ENCODE results near the gene STRN.

STRN gene

GRCh38 chr2:36823862-36824261 lies 142.5 kb downstream of the STRN start:
- no peak for DNase-seq (ENCODE audit: low read depth)
- TF ChIP-seq CTCF (IDR thresholded peaks at IDR 0.05; ENCODE audit: control insufficient read depth, insufficient read depth, low read depth, low read length, missing control alignments): no peak
- no peak overlapping the region for H3K4me3 ChIP-seq (ENCODE audit: control insufficient read depth, low read depth, low read length)

GRCh38 chr2:36820942-36821605 lies 145.3 kb downstream of the STRN start:
- TF ChIP-seq CTCF (IDR thresholded peaks at IDR 0.05; ENCODE audit: control insufficient read depth, insufficient read depth, low read depth, low read length, missing control alignments): no peak
- no peak for DNase-seq (ENCODE audit: low read depth)
- no peak overlapping the region for H3K4me3 ChIP-seq (ENCODE audit: control insufficient read depth, low read depth, low read length)

DNA sequence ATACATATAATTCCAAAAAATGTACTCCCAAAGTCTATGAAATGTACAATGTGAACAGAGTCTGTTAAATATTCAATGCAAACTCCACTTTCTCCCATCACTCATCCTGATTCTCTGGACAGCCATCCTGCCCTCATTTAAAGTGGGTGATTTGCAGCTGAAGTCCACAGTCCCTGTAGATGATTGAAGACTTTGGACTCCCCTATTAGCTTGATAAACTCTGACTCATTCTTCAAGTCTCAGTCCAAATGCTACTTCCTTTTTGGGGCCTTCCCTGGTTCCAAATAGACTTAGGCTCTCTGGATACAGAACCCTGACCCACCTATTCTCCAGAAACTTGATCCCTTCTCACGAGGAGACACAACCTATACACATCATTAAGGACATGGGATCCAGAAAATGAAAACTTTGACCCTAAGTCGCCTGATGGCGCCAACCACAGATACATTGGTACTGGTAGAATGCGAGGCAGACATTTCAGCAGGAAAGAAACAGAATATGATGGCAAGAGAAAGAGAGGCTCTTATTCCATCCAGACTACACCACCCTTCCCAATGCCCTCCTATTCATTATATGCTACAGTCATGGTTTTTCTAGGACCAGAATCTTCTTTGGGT lies 147.1 kb downstream of the STRN start:
- no peak overlapping the region for H3K4me3 ChIP-seq (ENCODE audit: control insufficient read depth, low read depth, low read length)
- no peak for TF ChIP-seq CTCF (IDR thresholded peaks at IDR 0.05; ENCODE audit: control insufficient read depth, insufficient read depth, low read depth, low read length, missing control alignments)
- no peak for DNase-seq (ENCODE audit: low read depth)

GRCh38 chr2:36818542-36818941 lies 147.8 kb downstream of the STRN start:
- no peak for TF ChIP-seq CTCF (IDR thresholded peaks at IDR 0.05; ENCODE audit: control insufficient read depth, insufficient read depth, low read depth, low read length, missing control alignments)
- H3K4me3 ChIP-seq (ENCODE audit: control insufficient read depth, low read depth, low read length): no peak overlapping the region
- no peak for DNase-seq (ENCODE audit: low read depth)

DNA sequence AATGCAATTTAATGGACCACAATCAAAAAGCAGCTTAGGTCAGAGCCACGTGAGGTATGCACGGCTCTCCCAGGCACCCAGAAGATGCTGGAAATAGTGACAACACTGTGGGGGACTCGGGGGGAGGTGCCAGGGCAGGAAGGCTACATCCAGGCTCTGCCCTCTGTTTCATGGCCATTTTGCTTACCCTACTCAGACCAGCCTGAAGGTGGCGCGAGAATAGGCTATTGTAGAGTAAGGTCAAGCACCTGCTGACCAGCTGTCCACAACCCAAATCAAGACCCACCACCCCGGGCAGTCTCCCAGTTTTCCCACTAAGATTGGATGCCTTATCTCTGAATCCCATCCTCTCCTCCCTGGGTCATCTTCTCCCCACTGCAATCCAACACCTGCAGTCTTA lies 154.1 kb downstream of the STRN start:
- H3K4me3 ChIP-seq (ENCODE audit: control insufficient read depth, low read depth, low read length): no peak overlapping the region
- DNase-seq (ENCODE audit: low read depth): no peak
- no peak for TF ChIP-seq CTCF (IDR thresholded peaks at IDR 0.05; ENCODE audit: control insufficient read depth, insufficient read depth, low read depth, low read length, missing control alignments)

DNA sequence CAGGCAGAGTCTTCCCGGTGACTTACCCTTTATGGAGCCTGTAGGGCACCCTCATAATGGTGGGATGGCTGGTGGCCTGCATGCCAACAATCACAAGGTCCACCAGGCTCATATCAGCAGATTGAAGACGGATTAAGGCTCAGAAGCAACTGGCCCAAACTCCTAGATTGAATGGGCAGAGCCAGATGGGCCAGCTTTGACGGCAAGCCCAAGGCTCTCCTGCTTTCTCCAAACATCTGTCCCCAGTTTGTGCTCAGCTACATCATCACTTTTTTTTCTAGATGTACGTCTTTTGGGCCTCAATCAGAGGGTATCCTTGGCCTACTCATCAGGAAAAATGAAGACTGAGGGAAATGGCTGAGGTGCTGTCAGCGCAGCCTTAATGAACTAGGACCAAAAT lies 155.3 kb downstream of the STRN start:
- no peak overlapping the region for H3K4me3 ChIP-seq (ENCODE audit: control insufficient read depth, low read depth, low read length)
- DNase-seq (ENCODE audit: low read depth): no peak
- TF ChIP-seq CTCF (IDR thresholded peaks at IDR 0.05; ENCODE audit: control insufficient read depth, insufficient read depth, low read depth, low read length, missing control alignments): no peak
